GM20000 (cell line): ENCODE data around the gene HYCC2.

Source experiments
- DNase-seq: peaks from one replicate; pipeline ENCODE4 v3.0.0; 2012; ENCODE audit warnings: low spot score
- TF ChIP-seq, protein P1 (sequence below): IDR thresholded peaks from 2 replicates; pipeline ENCODE4 v1.5.1; 2012; ENCODE audit warnings: mild to moderate bottlenecking, control low read depth; ENCODE audit errors: extremely low read depth, missing control alignments

Gene HYCC2

DNA sequence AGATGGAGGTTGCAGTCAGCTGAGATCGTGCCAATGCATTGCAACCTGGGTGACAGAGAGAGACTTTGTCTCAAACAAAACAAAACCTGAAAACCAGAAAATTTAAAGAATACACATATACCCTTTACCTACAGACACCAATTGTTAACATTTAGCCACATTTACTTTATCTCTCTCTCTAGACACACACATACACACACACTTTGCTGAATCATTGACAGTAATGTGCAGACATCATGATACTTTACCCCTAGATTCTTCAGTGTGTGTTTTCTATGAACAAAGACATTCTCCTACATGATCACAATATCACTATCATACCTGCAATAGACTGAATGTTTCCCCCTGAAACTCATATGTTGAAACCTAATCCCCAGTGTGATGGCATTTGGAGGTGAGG is 34.3 kb upstream of the HYCC2 start:
- TF ChIP-seq, protein P1, sequence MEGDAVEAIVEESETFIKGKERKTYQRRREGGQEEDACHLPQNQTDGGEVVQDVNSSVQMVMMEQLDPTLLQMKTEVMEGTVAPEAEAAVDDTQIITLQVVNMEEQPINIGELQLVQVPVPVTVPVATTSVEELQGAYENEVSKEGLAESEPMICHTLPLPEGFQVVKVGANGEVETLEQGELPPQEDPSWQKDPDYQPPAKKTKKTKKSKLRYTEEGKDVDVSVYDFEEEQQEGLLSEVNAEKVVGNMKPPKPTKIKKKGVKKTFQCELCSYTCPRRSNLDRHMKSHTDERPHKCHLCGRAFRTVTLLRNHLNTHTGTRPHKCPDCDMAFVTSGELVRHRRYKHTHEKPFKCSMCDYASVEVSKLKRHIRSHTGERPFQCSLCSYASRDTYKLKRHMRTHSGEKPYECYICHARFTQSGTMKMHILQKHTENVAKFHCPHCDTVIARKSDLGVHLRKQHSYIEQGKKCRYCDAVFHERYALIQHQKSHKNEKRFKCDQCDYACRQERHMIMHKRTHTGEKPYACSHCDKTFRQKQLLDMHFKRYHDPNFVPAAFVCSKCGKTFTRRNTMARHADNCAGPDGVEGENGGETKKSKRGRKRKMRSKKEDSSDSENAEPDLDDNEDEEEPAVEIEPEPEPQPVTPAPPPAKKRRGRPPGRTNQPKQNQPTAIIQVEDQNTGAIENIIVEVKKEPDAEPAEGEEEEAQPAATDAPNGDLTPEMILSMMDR: no peak
- no peak for DNase-seq

DNA sequence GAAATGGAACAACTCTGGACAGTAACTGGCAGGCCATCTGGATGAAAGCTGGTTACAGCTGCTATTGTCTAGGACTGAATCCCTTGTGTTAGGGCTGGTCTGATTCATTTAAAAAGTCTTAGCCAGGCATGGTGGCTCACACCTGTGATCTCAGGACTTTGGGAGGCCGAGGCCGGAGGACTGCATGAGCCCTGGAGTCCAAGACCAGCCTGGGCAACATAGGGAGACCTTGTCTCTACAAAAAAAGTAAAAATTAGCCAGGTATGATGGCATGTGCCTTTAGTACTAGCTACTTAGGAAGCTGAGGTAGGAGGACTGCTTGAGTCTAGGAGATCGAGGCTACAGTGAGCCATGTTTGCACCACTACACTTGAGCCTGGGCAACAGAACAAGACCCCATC is 29.0 kb upstream of the HYCC2 start:
- no peak for DNase-seq
- TF ChIP-seq, protein P1: no peak

GRCh38 chr2:201093573-201093972 is 22.1 kb upstream of the HYCC2 start:
- DNase-seq: no peak
- TF ChIP-seq, protein P1: no peak

DNA sequence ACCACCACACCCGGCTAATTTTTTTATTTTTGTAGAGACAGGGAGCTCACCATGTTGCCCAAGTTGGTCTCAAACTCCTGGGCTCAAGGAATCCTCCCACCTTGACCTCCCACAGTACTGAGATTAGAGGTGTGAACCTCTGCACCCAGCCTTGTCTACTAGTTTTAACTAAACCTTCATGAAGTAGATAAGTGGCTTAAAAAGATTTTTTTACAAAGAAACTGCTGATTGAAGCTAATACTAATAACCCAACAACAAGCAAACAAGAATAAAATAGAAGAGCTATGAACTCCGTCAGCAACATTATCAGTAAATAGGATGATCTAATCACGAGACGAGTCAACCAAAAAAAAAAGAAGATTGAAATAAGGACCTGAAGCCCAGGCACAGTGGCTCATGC is 19.1 kb upstream of the HYCC2 start:
- TF ChIP-seq, protein P1: no peak
- DNase-seq: no peak

DNA sequence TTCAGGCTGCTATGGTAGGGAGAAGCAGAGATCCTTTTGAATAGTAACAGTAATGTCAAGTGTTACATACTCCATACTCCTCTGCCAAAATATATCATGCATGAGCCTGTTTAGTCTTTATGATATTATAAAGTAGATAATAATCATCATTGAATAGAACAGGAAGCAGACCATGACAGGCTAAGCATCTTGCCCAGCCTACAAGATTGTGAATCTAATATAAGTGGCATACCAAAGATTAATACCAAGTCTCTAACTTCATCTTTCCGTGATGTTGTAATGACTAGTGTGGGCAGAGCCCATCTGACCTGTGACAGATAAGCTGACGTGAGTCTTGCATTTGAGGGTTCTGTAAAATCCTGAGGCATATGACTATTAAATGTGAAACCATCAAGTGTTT is 13.4 kb upstream of the HYCC2 start:
- TF ChIP-seq, protein P1: no peak
- DNase-seq: no peak

DNA sequence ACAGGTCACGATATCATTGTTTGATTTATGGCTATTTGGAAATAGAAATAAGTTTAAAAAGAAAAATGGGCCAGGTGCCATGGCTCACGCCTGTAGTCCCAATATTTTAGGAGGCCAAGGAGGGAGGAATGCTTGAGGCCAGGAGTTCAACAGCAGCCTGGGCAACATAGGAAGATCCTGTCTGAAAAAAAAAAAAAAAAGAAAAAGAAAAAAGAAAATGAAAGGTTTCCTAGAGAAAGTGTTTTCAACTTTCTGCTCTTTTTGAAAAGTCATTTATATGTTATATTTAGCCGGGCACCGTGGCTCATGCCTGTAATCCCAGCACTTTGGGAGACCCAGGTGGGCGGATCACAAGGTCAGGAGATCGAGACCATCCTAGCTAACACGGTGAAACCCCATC is 3.5 kb upstream of the HYCC2 start:
- no peak for DNase-seq
- TF ChIP-seq, protein P1: no peak

DNA sequence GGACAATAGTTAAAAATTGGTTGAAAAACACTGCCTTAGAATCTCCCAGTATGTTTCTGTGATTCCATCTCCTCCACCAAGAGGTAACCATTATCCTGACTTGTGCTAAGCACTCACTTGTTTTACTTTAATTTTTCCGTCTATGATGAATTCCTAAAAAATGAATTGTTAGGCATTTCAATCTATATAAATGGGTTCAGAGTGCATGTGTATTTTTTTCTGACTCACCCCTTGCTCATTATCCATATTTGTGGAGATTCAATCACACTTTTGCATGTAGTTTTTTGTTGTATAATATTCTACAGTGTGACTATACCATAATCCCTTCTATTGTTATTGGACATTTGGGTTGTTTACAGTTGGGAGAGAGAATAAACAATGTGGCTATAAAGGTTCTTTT is 1.6 kb upstream of the HYCC2 start:
- TF ChIP-seq, protein P1: no peak
- DNase-seq: no peak
